HepG2 (cell line): ENCODE measurements around the gene WARS2. TPM values are rescaled to one million over a fixed set of nuclear protein-coding genes. Genes with fewer than 3 reads are reported as not detected.

Experiments used
- FOXK2 ChIP-seq: fragments of 450-650 bp; IDR thresholded peaks from 2 replicates; pipeline ENCODE4 v1.6.1; 2016
- ZFAT ChIP-seq: sonication (generic); formaldehyde crosslinking; conservative IDR thresholded peaks from 2 replicates; pipeline ENCODE4 v1.8.1; 2023; ENCODE audit warnings: missing genetic modification reagents, inconsistent platforms
- ZMYM2 ChIP-seq: sonication (generic); formaldehyde crosslinking; IDR thresholded peaks from 2 replicates; pipeline ENCODE4 v1.8.0; 2022; ENCODE audit warnings: mild to moderate bottlenecking, missing genetic modification reagents
- ZNF430 ChIP-seq: sonication (generic); formaldehyde crosslinking; IDR thresholded peaks from 2 replicates; pipeline ENCODE4 v1.9.0; 2021; ENCODE audit warnings: mild to moderate bottlenecking, missing genetic modification reagents
- ZNF451 ChIP-seq: sonication (generic); formaldehyde crosslinking; IDR thresholded peaks from 2 replicates; pipeline ENCODE4 v1.5.0; 2020; ENCODE audit warnings: mild to moderate bottlenecking, missing genetic modification reagents
- ZNF747 ChIP-seq: sonication (generic); formaldehyde crosslinking; IDR thresholded peaks from 2 replicates; pipeline ENCODE4 v1.8.1; 2023; ENCODE audit warnings: missing genetic modification reagents, mild to moderate bottlenecking, borderline replicate concordance
- polyA plus RNA-seq, 8 experiments: library from polyadenylated mRNA; depleted of rRNA in 3 of 8; stranded (reverse) in 7 of 8; unstranded in 1 of 8; fragments of >200 nt; fragmentation: Illumina TruSeq in 4 of 8; extraction: Trizol in 4 of 8; gene quantifications; 2 replicates each; pipeline versions ENCODE4 v1.2.1 to v1.2.3, GENCODE V29; 2011 to 2016; ENCODE audit warnings: low read depth in 4 of 8, missing spikeins in 1 of 8, mixed read lengths in 1 of 8; ENCODE audit not compliant: insufficient read depth in 1 of 8
- total RNA-seq, 5 experiments: library from RNA; depleted of rRNA; stranded (reverse); fragments of >200 nt; fragmentation: Illumina TruSeq; extraction: Trizol; gene quantifications; 2 replicates each; pipeline ENCODE4 v1.2.3, GENCODE V29; 2016; ENCODE audit warnings: low read depth in 1 of 5
- TF ChIP-seq, protein P1 (sequence below): IDR thresholded peaks from 2 replicates; pipeline ENCODE4 v1.6.1; 2016; ENCODE audit warnings: low read depth, control low read depth
- TF ChIP-seq, protein P2 (sequence below): sonication (generic); formaldehyde crosslinking; IDR thresholded peaks from 2 replicates; pipeline ENCODE4 v1.5.0; 2020; ENCODE audit warnings: mild to moderate bottlenecking, missing genetic modification reagents
- TF ChIP-seq, protein P3 (sequence below): sonication (generic); formaldehyde crosslinking; IDR thresholded peaks from 2 replicates; pipeline ENCODE4 v1.4.0; 2020; ENCODE audit warnings: missing genetic modification reagents, borderline replicate concordance
- TF ChIP-seq, protein P4 (sequence below): sonication (generic); formaldehyde crosslinking; IDR thresholded peaks from 2 replicates; pipeline ENCODE4 v1.4.0; 2020; ENCODE audit warnings: mild to moderate bottlenecking, missing genetic modification reagents
- TF ChIP-seq, protein P5 (sequence below): sonication (generic); formaldehyde crosslinking; IDR thresholded peaks from 2 replicates; pipeline ENCODE4 v1.4.0; 2020; ENCODE audit warnings: missing genetic modification reagents

WARS2 gene
- total and polyA plus RNA-seq, 2 of the 13 experiments (the other 11 are each of a cell fraction or from before 2014, with no cell fraction given) = 12.4 to 18.8 TPM

DNA sequence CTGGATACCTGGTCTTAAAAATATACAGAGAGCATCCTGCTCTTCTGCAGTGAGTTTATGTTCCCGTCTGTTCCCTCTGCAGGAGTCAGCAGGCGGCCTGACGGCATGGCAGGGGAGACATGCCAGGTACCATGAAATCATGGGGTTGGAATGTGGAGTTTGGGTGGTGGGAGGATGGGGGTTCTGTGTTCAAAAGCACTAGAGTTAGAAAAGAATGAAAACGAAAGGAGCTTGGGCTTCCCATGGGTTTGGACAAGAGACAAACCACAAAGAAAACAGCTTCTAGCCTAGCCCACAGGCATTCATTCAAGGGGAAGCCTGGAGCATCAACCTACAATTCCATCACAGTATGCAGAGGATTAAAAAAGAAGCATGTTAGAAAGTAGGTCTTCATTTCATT lies 59.9 kb downstream of the WARS2 start (continued):
- TF ChIP-seq, protein P1, sequence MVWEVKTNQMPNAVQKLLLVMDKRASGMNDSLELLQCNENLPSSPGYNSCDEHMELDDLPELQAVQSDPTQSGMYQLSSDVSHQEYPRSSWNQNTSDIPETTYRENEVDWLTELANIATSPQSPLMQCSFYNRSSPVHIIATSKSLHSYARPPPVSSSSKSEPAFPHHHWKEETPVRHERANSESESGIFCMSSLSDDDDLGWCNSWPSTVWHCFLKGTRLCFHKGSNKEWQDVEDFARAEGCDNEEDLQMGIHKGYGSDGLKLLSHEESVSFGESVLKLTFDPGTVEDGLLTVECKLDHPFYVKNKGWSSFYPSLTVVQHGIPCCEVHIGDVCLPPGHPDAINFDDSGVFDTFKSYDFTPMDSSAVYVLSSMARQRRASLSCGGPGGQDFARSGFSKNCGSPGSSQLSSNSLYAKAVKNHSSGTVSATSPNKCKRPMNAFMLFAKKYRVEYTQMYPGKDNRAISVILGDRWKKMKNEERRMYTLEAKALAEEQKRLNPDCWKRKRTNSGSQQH (CRISPR knock-in tag) = no peak
- TF ChIP-seq, protein P2, sequence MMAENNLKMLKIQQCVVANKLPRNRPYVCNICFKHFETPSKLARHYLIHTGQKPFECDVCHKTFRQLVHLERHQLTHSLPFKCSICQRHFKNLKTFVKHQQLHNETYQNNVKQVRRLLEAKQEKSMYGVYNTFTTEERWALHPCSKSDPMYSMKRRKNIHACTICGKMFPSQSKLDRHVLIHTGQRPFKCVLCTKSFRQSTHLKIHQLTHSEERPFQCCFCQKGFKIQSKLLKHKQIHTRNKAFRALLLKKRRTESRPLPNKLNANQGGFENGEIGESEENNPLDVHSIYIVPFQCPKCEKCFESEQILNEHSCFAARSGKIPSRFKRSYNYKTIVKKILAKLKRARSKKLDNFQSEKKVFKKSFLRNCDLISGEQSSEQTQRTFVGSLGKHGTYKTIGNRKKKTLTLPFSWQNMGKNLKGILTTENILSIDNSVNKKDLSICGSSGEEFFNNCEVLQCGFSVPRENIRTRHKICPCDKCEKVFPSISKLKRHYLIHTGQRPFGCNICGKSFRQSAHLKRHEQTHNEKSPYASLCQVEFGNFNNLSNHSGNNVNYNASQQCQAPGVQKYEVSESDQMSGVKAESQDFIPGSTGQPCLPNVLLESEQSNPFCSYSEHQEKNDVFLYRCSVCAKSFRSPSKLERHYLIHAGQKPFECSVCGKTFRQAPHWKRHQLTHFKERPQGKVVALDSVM = no peak
- TF ChIP-seq ZNF430 (no peak), FOXK2 (no peak), ZFAT (CRISPR knock-in tag) (no peak), ZNF451 (CRISPR knock-in tag) (no peak), ZMYM2 (CRISPR knock-in tag) (no peak), ZNF747 (no peak)
- TF ChIP-seq, protein P3, sequence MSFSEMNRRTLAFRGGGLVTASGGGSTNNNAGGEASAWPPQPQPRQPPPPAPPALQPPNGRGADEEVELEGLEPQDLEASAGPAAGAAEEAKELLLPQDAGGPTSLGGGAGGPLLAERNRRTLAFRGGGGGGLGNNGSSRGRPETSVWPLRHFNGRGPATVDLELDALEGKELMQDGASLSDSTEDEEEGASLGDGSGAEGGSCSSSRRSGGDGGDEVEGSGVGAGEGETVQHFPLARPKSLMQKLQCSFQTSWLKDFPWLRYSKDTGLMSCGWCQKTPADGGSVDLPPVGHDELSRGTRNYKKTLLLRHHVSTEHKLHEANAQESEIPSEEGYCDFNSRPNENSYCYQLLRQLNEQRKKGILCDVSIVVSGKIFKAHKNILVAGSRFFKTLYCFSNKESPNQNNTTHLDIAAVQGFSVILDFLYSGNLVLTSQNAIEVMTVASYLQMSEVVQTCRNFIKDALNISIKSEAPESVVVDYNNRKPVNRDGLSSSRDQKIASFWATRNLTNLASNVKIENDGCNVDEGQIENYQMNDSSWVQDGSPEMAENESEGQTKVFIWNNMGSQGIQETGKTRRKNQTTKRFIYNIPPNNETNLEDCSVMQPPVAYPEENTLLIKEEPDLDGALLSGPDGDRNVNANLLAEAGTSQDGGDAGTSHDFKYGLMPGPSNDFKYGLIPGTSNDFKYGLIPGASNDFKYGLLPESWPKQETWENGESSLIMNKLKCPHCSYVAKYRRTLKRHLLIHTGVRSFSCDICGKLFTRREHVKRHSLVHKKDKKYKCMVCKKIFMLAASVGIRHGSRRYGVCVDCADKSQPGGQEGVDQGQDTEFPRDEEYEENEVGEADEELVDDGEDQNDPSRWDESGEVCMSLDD (CRISPR knock-in tag) = no peak
- TF ChIP-seq, protein P4, sequence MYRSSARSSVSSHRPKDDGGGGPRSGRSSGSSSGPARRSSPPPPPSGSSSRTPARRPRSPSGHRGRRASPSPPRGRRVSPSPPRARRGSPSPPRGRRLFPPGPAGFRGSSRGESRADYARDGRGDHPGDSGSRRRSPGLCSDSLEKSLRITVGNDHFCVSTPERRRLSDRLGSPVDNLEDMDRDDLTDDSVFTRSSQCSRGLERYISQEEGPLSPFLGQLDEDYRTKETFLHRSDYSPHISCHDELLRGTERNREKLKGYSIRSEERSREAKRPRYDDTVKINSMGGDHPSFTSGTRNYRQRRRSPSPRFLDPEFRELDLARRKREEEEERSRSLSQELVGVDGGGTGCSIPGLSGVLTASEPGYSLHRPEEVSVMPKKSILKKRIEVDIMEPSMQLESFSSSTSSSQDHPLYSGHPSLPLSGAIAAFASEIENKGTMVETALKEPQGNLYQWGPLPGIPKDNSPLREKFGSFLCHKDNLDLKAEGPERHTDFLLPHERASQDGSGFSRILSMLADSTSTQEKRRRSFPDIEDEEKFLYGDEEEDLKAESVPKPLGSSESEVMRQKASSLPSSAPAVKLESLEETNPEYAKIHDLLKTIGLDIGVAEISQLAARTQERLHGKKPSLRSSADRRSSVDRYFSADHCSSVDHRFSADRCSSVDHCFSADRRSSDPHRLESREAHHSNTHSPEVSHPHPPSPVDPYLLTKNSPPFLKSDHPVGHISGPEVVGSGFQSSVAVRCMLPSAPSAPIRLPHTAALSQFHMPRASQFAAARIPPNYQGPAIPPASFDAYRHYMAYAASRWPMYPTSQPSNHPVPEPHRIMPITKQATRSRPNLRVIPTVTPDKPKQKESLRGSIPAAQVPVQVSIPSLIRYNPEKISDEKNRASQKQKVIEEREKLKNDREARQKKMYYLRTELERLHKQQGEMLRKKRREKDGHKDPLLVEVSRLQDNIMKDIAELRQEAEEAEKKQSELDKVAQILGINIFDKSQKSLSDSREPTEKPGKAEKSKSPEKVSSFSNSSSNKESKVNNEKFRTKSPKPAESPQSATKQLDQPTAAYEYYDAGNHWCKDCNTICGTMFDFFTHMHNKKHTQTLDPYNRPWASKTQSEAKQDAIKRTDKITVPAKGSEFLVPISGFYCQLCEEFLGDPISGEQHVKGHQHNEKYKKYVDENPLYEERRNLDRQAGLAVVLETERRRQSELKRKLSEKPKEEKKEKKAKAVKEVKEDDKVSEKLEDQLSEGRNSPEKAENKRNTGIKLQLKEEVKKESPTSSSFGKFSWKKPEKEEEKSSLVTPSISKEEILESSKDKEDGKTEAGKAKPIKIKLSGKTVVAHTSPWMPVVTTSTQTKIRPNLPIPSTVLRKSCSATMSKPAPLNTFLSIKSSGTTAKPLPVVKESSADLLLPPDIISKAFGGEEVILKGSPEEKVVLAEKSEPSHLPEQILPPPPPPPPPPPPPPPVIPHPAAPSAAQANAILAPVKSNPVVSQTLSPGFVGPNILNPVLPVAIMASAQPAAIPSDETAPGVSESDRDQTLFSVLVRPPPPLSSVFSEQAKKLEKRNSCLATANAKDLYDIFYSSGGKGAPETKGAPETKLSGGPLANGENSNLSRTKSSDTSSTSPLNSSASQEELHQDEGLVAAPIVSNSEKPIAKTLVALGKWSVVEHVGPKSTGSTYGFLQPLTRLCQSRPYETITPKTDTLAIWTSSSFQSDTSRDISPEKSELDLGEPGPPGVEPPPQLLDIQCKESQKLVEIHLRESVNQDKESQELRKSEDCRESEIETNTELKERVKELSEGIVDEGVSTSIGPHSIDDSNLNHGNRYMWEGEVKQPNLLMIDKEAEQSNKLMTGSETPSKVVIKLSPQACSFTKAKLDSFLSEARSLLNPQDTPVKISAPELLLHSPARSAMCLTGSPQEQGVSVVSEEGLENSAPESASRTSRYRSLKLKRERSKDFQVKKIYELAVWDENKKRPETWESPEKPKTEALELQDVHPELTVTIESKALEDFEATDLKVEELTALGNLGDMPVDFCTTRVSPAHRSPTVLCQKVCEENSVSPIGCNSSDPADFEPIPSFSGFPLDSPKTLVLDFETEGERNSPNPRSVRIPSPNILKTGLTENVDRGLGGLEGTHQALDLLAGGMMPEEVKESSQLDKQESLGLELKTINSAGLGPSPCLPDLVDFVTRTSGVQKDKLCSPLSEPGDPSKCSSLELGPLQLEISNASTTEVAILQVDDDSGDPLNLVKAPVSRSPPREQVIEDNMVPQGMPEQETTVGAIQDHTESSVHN = no peak
- TF ChIP-seq, protein P5, sequence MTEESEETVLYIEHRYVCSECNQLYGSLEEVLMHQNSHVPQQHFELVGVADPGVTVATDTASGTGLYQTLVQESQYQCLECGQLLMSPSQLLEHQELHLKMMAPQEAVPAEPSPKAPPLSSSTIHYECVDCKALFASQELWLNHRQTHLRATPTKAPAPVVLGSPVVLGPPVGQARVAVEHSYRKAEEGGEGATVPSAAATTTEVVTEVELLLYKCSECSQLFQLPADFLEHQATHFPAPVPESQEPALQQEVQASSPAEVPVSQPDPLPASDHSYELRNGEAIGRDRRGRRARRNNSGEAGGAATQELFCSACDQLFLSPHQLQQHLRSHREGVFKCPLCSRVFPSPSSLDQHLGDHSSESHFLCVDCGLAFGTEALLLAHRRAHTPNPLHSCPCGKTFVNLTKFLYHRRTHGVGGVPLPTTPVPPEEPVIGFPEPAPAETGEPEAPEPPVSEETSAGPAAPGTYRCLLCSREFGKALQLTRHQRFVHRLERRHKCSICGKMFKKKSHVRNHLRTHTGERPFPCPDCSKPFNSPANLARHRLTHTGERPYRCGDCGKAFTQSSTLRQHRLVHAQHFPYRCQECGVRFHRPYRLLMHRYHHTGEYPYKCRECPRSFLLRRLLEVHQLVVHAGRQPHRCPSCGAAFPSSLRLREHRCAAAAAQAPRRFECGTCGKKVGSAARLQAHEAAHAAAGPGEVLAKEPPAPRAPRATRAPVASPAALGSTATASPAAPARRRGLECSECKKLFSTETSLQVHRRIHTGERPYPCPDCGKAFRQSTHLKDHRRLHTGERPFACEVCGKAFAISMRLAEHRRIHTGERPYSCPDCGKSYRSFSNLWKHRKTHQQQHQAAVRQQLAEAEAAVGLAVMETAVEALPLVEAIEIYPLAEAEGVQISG (CRISPR knock-in tag) = no peak
